ENCODE data around the gene FGFR4.

FGFR4 gene

GRCh38 chr5:177077335-177077734 lies 9.4 kb upstream of the FGFR4 start:
- no peaks in the 10 kb centered on the region for H3K36me3 ChIP-seq (ENCODE audit: insufficient read depth, low read length)
- no peaks in the 10 kb centered on the region for H3K9me2 ChIP-seq (ENCODE audit: low read depth, low read length)
- H3K27me3 ChIP-seq (ENCODE audit: insufficient read depth, low read length), result no peaks in the 10 kb centered on the region
- H3K9me3 ChIP-seq (ENCODE audit: low read length), result no peaks in the 10 kb centered on the region
- no peaks in the 10 kb centered on the region for H3K79me2 ChIP-seq (ENCODE audit: insufficient read depth, low read length)
- H2AFZ ChIP-seq (ENCODE audit: low read length), result no peak overlapping the region
- TF ChIP-seq EZH2 (IDR thresholded peaks at IDR 0.05; ENCODE audit: borderline replicate concordance, low read length), result no peak
- no peak for TF ChIP-seq CTCF (IDR thresholded peaks at IDR 0.05; ENCODE audit: low read length)
- H3K27ac ChIP-seq (ENCODE audit: low read depth, low read length, poor library complexity, severe bottlenecking), result no peak overlapping the region
- H3F3A ChIP-seq (ENCODE audit: insufficient read depth, low read length), result no peaks in the 10 kb centered on the region
- H4K20me1 ChIP-seq (ENCODE audit: insufficient read depth, low read length), result no peaks in the 10 kb centered on the region
- H3K4me2 ChIP-seq (ENCODE audit: low read length), result no peak overlapping the region
- H3K9ac ChIP-seq (ENCODE audit: low read length), result no peak overlapping the region
- H3K4me1 ChIP-seq (ENCODE audit: insufficient read depth, low read length, severe bottlenecking), result peaks cover under 1% of the 10 kb centered on the region
- no peak overlapping the region for H3K4me3 ChIP-seq (ENCODE audit: low read depth, low read length, poor library complexity, severe bottlenecking)

GRCh38 chr5:177079606-177080005 lies 7.1 kb upstream of the FGFR4 start:
- H3K4me3 ChIP-seq (ENCODE audit: low read depth, low read length, poor library complexity, severe bottlenecking), result no peak overlapping the region
- H3K4me1 ChIP-seq (ENCODE audit: insufficient read depth, low read length, severe bottlenecking), result no peaks in the 10 kb centered on the region
- H2AFZ ChIP-seq (ENCODE audit: low read length), result no peak overlapping the region
- H3K9me3 ChIP-seq (ENCODE audit: low read length), result no peaks in the 10 kb centered on the region
- no peaks in the 10 kb centered on the region for H3K9me2 ChIP-seq (ENCODE audit: low read depth, low read length)
- H3K27ac ChIP-seq (ENCODE audit: low read depth, low read length, poor library complexity, severe bottlenecking), result no peak overlapping the region
- H3K36me3 ChIP-seq (ENCODE audit: insufficient read depth, low read length), result no peaks in the 10 kb centered on the region
- H4K20me1 ChIP-seq (ENCODE audit: insufficient read depth, low read length), result no peaks in the 10 kb centered on the region
- no peaks in the 10 kb centered on the region for H3K79me2 ChIP-seq (ENCODE audit: insufficient read depth, low read length)
- H3K9ac ChIP-seq (ENCODE audit: low read length), result no peak overlapping the region
- TF ChIP-seq CTCF (IDR thresholded peaks at IDR 0.05; ENCODE audit: low read length) (no peak), EZH2 (IDR thresholded peaks at IDR 0.05; ENCODE audit: borderline replicate concordance, low read length) (no peak)
- no peak overlapping the region for H3K4me2 ChIP-seq (ENCODE audit: low read length)
- no peaks in the 10 kb centered on the region for H3F3A ChIP-seq (ENCODE audit: insufficient read depth, low read length)
- H3K27me3 ChIP-seq (ENCODE audit: insufficient read depth, low read length), result no peaks in the 10 kb centered on the region

- Histone ChIP-seq H2AFZ (ENCODE audit: low read length) (no peak overlapping the region), H4K20me1 (ENCODE audit: insufficient read depth, low read length) (no peaks in the 10 kb centered on the region)
- TF ChIP-seq EZH2 (IDR thresholded peaks at IDR 0.05; ENCODE audit: borderline replicate concordance, low read length), result no peak
- TF ChIP-seq CTCF (IDR thresholded peaks at IDR 0.05; ENCODE audit: low read length), result no peak
Measured at GRCh38 chr5:177080265-177080664, 6.5 kb upstream of the FGFR4 start.

More at GRCh38 chr5:177080265-177080664, 6.5 kb upstream of the FGFR4 start:
- Histone ChIP-seq H3K27ac (ENCODE audit: low read depth, low read length, poor library complexity, severe bottlenecking) (no peak overlapping the region), H3K9me3 (ENCODE audit: low read length) (no peaks in the 10 kb centered on the region), H3K4me3 (ENCODE audit: low read depth, low read length, poor library complexity, severe bottlenecking) (no peak overlapping the region), H3K9me2 (ENCODE audit: low read depth, low read length) (no peaks in the 10 kb centered on the region), H3K27me3 (ENCODE audit: insufficient read depth, low read length) (no peaks in the 10 kb centered on the region), H3K79me2 (ENCODE audit: insufficient read depth, low read length) (no peaks in the 10 kb centered on the region), H3K4me1 (ENCODE audit: insufficient read depth, low read length, severe bottlenecking) (peaks cover 5% of the 10 kb centered on the region), H3K9ac (ENCODE audit: low read length) (no peak overlapping the region), H3K36me3 (ENCODE audit: insufficient read depth, low read length) (no peaks in the 10 kb centered on the region), H3K4me2 (ENCODE audit: low read length) (no peak overlapping the region), H3F3A (ENCODE audit: insufficient read depth, low read length) (no peaks in the 10 kb centered on the region)
